ENCODE data around the gene FHL5. TPM values are rescaled to one million over a fixed set of nuclear protein-coding genes. Genes with fewer than 3 reads are reported as not detected.

Gene FHL5
- total RNA-seq, 2 donors from 2014 or later = 0.35 to 13.8 TPM

DNA sequence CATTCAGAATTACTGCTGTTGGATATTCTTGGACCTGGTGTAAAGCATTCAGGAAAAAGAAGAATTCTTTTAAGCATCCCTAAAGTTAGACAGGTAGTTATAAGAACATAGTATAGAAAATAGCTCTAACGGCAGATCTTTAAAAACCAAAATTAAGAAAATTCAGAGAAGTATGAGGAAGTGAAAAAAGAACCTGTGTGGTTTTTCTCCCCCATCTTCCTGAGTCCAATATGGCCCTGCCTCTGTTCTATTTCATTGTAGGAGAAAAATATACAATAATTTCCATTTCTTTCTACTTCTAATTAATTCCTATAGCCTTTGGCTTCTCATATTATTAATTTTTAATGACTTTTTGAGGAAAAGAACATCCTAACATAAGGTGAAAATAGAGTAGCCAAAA lies 47.1 kb downstream of the FHL5 start:
- no peak overlapping the region for H3K4me3 ChIP-seq
- no peak for TF ChIP-seq CTCF (IDR thresholded peaks at IDR 0.05)
- no peaks in the 10 kb centered on the region for H3K27me3 ChIP-seq
- H3K4me1 ChIP-seq = no peaks in the 10 kb centered on the region
- no peak overlapping the region for H3K27ac ChIP-seq
- no peak for DNase-seq (ENCODE audit: low spot score)
- H3K9me3 ChIP-seq = no peaks in the 10 kb centered on the region
- no peaks in the 10 kb centered on the region for H3K36me3 ChIP-seq

DNA sequence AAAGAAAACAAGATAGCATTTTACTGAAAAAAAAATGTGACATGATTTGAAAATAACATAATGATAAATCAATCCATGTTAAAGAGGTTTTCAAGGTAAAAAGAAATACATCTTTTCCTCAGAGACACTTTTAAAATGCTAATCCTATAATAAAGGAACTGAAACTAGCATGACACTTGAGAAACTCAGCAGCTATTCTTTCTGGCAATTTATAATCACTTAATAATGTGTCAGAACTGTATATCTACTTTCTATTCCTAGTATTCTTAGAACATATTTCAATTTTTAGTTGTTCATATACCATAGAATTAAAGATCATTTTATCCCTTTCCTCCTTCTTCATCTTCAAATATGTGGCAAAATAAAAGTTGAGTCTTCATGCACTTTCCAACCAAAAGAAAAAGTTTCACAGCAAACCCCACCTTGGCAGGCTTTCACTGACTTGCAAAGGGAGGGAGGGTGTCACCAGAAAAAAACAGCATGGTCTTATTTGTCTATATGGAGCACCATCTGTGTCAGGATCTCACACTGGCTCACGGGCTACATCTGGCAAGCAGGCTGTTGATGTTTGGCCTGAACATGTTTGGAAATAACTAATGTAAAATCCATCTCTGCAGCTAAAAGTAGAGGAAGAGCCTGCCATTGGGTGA lies 48.5 kb downstream of the FHL5 start:
- TF ChIP-seq CTCF (IDR thresholded peaks at IDR 0.05) = no peak

DNA sequence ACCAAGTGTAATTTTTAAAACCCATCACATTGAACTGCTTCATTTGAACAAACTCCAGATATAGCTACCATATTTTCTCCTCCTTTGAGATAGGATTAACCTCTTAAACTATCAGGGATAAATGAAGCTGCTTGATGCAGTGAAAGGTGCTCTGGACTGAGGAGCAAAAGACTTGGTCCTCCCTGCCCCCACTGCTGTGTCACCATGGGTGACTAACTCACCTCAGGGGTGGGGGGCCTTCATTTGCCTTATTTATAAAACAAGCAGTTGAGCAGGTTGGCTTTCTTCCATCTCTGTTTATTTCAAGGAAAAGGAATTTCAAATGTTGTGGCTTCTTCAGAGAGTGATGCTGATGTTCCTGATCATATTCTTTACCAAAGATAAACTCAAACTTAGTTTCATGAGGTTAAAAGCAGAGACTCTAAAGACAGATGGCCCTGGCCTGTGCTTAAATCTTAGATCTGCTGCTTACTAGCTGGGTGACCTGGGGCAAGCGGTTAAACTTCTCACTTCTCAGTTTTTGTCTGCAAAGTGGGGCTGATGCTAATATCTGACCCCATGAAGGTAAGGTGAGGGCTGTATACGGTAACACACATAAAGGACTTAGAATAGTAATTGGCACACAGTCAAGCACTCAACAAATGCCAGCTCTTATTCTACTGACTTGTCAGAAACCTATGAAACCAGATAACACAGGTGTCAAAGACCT lies 50.5 kb downstream of the FHL5 start:
- no peak for DNase-seq (ENCODE audit: low spot score)
- no peaks in the 10 kb centered on the region for H3K27me3 ChIP-seq
- TF ChIP-seq CTCF (IDR thresholded peaks at IDR 0.05) = no peak
- H3K36me3 ChIP-seq = no peaks in the 10 kb centered on the region
- no peak overlapping the region for H3K4me3 ChIP-seq
- H3K27ac ChIP-seq = no peak overlapping the region
- H3K9me3 ChIP-seq = no peaks in the 10 kb centered on the region
- H3K4me1 ChIP-seq = no peaks in the 10 kb centered on the region

More for the DNA sequence above, 48.5 kb downstream of the FHL5 start:
- Histone ChIP-seq H3K27ac (no peak overlapping the region), H3K27me3 (no peaks in the 10 kb centered on the region), H3K4me1 (no peaks in the 10 kb centered on the region), H3K36me3 (no peaks in the 10 kb centered on the region), H3K9me3 (no peaks in the 10 kb centered on the region), H3K4me3 (no peak overlapping the region)
- DNase-seq (ENCODE audit: low spot score) = no peak

DNA sequence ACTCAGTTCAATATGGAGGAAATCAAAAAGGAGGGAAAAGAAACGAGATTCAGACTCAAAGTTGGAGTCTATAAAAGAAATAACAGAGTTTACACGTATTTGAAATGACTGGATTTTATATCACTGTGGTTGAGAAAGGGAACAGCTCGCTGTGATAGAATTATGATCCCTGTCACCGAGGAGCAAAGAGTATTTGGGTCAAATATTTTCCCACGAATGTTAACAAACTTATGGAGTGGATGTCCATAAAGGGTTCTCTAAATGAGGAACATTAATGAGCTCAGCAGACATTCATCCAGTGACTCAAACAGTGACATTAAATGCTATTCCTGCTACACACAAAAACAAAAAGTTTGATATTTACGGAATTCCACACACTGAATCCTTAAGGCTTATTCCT lies 57.9 kb downstream of the FHL5 start:
- no peaks in the 10 kb centered on the region for H3K27me3 ChIP-seq
- no peaks in the 10 kb centered on the region for H3K4me1 ChIP-seq
- TF ChIP-seq CTCF (IDR thresholded peaks at IDR 0.05) = no peak
- no peak overlapping the region for H3K4me3 ChIP-seq
- no peak overlapping the region for H3K27ac ChIP-seq
- no peak for DNase-seq (ENCODE audit: low spot score)
- H3K36me3 ChIP-seq = no peaks in the 10 kb centered on the region
- no peaks in the 10 kb centered on the region for H3K9me3 ChIP-seq

DNA sequence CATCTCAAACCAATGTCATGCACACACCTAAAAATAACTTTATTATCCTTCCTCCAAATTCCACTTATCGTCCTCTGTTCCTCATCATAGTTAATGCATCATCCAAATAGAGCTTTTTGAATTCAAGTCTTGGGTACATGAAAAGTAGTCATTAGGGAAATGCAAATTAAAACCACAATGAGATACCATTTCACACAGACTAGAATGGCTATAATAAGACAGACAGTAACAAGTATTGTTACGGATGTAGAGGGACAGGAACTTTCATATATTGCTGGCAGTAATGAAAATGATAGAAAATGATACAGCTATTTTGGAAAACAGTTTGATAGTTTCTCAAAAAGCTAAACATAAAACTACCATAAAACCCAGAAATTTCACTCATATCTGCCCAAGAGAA lies 59.1 kb downstream of the FHL5 start:
- H3K9me3 ChIP-seq = no peaks in the 10 kb centered on the region
- no peak for TF ChIP-seq CTCF (IDR thresholded peaks at IDR 0.05)
- no peaks in the 10 kb centered on the region for H3K36me3 ChIP-seq
- H3K27me3 ChIP-seq = no peaks in the 10 kb centered on the region
- no peak for DNase-seq (ENCODE audit: low spot score)
- H3K4me3 ChIP-seq = no peak overlapping the region
- H3K27ac ChIP-seq = no peak overlapping the region
- H3K4me1 ChIP-seq = no peaks in the 10 kb centered on the region

All from right atrium auricular region (tissue), 2 donors.